HG03565 (cell line): ENCODE results near the gene PPFIBP2.

ENCODE experiments used
- ATAC-seq: cut with Tn5 transposase; IDR thresholded peaks from one replicate; pipeline ENCODE4 v1.9.1; 2021; ENCODE audit warnings: mild to moderate bottlenecking, moderate library complexity; ENCODE audit not compliant: unreplicated experiment

Gene PPFIBP2

DNA sequence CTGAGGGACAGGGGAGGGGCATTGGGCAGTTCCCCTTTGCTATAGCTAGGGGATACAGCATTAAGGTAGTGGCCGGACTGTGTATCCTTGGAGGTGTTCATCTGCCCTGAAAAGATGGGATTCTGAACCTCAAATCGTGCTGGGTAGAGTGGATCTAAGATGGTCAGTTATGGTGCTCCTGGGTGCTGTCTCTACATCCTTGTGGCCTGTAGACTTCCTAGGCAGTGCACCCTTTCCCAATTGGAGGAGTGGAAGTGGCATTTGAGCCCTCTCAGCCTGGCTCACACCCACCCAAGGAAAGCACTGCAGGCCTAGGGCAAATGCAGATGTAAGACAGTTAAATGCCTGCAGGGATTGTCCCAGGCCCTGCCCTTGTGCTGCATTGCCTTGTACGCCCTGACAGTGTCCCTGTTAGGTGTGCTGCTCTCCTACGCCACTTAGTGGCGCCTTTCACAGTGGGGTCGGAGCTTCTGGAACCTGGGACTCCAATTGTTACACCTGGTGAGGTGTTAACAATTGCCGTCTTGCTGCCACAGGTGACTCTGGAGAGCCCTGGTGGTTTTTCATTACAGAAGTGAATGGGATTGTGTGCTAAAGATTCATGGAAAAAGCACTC lies 35.0 kb downstream of the PPFIBP2 start:
- ATAC-seq = peak; percentile 85

GRCh38 chr11:7549681-7550080 lies 35.9 kb downstream of the PPFIBP2 start:
- ATAC-seq = no peak

DNA sequence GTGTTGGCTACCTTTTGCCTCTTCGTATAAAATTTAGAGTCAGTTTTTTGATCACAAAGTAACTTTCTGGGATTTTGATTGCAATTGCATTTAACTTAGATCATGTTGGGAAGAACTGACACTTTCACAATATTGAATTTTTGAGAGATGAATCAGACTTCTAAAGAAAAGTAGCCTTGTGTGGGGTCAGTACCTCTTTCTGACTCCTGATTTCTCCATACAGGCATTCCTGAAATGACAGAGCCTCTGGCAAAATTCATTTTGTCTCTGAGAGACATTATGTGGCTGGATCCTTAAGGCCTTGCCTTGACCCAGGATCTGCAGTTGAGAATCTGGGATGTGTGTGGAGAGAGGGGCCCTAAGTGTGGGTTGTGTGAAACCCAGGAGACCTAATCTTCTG lies 37.8 kb downstream of the PPFIBP2 start:
- no peak for ATAC-seq

DNA sequence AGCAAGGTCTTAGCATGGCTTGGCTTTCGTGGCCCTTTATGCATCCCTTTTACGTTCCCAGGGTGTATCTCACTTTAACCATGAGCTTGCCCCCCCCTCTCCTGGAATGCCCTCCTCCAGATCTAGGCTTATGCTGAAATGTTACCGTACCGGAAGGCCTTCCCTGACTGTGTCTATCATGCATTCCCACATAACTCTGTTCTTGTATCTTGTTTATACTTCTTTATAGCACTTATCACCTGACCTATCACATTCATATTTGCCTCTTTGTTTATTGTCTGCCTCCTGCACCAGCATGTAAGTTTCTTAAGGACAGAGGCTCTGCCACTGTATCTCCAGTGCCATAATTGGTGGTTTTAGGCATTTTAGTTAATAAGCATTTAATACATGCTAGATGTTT lies 38.9 kb downstream of the PPFIBP2 start:
- ATAC-seq = no peak

DNA sequence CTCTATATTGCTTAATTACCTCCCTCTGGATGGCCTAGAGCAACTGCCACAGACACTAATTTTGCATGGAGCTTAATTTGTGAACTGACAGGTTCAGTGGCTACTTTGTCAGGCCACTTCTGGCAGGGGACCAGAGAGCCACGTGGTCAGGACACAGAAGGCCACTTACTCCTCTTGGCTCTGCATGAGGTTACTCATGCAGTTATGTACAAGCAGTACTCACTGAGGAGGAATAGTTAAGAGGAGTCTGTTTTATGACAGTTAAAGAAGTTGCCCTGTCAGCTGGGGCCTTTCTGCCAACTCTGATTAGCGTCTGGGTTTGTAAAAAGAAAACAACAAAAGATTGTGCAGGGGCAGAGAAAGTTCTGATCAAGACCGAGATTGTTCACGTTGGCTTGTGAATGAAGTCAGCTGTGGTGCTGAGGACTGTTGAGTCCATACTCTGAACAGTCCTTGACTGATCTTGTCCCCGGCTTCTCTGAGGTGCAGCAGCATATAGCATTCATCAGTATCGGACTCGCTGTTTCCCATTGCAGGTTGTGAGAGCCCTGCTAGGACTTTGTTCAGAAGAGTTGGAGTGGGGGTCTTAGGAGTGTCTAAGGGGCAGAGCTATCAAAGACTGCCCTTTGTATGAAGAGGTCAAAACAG lies 41.4 kb downstream of the PPFIBP2 start:
- no peak for ATAC-seq

GRCh38 chr11:7558046-7558445 lies 44.2 kb downstream of the PPFIBP2 start:
- no peak for ATAC-seq

- ATAC-seq = no peak
Observed at GRCh38 chr11:7559398-7560283, 45.8 kb downstream of the PPFIBP2 start.

- ATAC-seq = no peak
Observed at GRCh38 chr11:7561562-7561961, 47.8 kb downstream of the PPFIBP2 start.

GRCh38 chr11:7563281-7563680 lies 49.5 kb downstream of the PPFIBP2 start:
- ATAC-seq = no peak

- ATAC-seq = no peak
Observed at GRCh38 chr11:7564803-7565202, 51.0 kb downstream of the PPFIBP2 start.

DNA sequence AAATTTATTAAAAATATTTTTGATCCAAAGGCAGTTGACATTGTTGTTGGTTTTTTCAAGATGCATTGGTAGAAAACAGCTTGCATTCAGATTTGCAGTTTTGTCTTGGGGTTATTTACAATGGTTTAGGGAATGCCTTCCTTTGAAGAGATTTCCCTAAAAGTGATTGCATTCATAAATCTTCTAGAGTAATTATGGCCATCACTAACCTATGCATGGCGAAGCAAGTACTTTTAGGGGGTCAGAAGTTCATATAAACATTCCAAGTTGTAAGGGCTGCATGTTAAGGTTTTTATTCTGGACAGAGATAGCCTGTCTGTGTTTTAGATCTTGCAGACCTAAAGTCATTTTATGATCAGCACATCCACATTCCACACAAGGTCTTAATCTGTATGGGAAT lies 53.5 kb downstream of the PPFIBP2 start:
- ATAC-seq = no peak

DNA sequence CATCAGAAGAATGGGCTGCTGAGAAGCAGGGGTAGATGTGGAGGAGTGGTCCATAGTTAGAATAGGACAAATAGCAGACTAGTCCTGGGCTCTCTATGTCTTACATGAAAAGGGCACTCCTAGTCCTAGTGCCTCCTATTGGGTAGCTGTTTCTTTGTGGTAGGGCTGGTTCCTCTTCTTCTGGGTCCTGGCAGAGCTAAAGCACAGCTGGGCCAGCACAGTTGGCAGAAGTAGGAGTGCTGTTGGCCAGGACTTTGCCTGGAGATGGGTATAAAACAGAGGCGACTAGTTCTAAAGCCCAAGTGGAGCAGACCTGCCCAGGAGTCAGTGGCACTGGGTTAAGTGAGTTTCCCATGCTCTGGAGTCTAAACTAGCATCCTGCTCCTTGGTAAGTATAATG lies 55.2 kb downstream of the PPFIBP2 start:
- ATAC-seq = no peak

GRCh38 chr11:7570241-7570640 lies 56.4 kb downstream of the PPFIBP2 start:
- ATAC-seq = no peak

DNA sequence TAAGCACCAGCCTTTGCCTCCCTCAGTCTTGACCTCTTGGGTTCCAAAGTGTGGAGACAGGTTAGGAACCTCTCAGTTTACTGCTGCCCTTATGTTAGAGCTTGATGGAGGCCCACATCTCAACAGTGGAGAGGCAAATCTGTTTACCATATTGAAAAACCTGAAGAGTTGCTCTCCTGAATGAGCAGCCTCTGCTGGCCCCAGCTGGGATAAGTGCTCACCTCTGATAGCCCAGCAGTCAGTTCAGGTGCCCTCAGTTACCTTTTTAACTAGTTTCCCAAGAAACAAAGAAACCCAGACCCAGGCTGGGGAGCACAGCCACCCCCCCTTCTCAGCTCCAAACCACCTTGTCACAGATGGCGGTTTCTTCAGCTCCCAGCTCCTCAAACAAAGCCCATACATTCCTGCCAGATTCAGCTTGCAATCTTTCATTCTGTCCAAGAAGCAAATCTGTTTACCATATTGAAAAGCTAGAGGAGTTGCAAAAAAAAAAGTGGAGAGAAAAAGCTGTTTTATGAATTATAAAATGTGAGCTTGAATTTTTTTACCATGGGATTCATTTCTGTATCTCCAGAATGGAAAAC lies 57.2 kb downstream of the PPFIBP2 start:
- no peak for ATAC-seq

GRCh38 chr11:7571640-7572000 lies 57.8 kb downstream of the PPFIBP2 start:
- ATAC-seq = no peak

GRCh38 chr11:7572001-7572712 lies 58.4 kb downstream of the PPFIBP2 start:
- ATAC-seq = no peak

DNA sequence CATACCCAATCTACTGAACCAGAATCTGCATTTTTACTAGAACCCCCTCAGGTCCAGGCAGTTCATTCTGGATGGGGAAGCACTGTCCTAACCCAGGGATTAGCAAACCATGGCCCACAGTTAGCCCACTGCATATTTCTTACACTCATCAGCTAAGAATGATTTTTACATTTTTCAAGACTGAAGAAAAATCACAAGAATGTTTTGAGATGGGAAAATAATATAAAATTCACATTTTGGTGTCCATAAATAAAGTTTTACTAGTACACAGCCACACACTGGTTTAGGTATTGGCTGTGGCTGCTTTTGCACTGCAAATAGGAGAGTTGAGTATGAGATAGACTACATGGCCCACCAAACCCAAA lies 59.4 kb downstream of the PPFIBP2 start:
- ATAC-seq = no peak

- ATAC-seq = no peak
Observed at GRCh38 chr11:7573558-7574296, 59.9 kb downstream of the PPFIBP2 start.

DNA sequence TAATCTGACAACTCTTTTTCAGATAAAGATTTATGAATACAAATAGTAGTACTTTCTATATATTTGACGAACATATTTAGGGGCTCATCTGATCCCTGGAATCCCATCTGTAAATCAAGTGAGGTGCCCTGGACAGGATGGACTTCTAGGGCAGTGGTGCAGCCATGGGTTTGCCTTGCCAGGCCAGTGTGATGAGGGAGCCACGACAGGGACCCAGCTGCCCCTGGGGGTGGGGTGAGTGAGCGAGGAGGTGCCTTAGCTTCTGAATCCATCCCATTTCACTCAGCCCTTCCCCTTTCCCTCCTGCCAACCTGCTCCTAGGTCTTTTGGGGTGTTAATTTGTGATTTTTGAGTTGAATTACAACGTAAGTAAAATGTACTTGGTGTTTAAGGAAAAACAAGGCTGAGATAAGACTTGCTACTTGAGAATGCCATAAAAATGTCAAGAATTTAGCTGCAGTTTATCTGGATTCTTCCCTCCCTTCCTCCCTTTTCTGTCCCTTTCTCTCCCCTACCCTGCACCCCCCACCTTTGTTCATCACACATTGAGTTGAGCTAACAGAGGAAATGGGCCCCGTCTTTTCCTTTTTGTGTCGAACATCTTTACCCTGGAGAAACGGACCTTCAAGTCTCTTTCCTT lies 60.8 kb downstream of the PPFIBP2 start:
- no peak for ATAC-seq
